Left lung (tissue), 10 donors: ENCODE results near the gene LDB2. TPM values are rescaled to one million over a fixed set of nuclear protein-coding genes. Genes with fewer than 3 reads are reported as not detected.

Source experiments
- ATAC-seq: fragments of 200-7000 bp; cut with Tn5 transposase; one replicate; pipeline ENCODE4 v1.9.1; 2020; ENCODE audit warnings: moderate library complexity
- DNase-seq, 4 donors: peaks; one replicate each; pipeline ENCODE4 v3.0.0-alpha.2; 2013 to 2020
- H3K27ac ChIP-seq, 2 donors: fragments of 200-600 bp; sonication (generic) in 1 of 2; one replicate each; pipeline versions ENCODE4 v1.5.0 to v1.8.0; 2020 to 2021
- H3K27me3 ChIP-seq, 2 donors: fragments of 200-600 bp; sonication (generic) in 1 of 2; one replicate each; pipeline versions ENCODE4 v1.5.0 to v1.8.0; 2020 to 2021
- H3K36me3 ChIP-seq, 2 donors: fragments of 200-600 bp; sonication (generic) in 1 of 2; one replicate each; pipeline versions ENCODE4 v1.5.0 to v1.8.0; 2020 to 2021
- H3K4me1 ChIP-seq, 2 donors: fragments of 200-600 bp; one replicate each; pipeline ENCODE4 v1.8.0; 2021
- H3K4me3 ChIP-seq, 2 donors: fragments of 200-600 bp; sonication (generic) in 1 of 2; one replicate each; pipeline versions ENCODE4 v1.5.0 to v1.8.0; 2020 to 2021; ENCODE audit warnings: mild to moderate bottlenecking in 1 of 2
- H3K9me3 ChIP-seq, 2 donors: fragments of 200-600 bp; sonication (generic) in 1 of 2; one replicate each; pipeline versions ENCODE4 v1.5.0 to v1.8.0; 2020 to 2021
- CTCF ChIP-seq, 2 donors: fragments of 200-600 bp; sonication (generic) in 1 of 2; IDR thresholded peaks; one replicate each; pipeline versions ENCODE4 v1.5.0 to v1.8.0; 2021; ENCODE audit warnings: antibody characterized with exemption in 2 of 2
- intact Hi-C, 2 donors: fragments of 100-400 bp; cut with DNase I; formaldehyde crosslinking; loops; one replicate each; pipeline versions ENCODE4 v1.11.2 to v1.14.2; 2022
- polyA plus RNA-seq, 6 donors: library from polyadenylated mRNA; unstranded; fragments of 120-200 nt; gene quantifications; one replicate each; pipeline ENCODE4 v1.2.1, GENCODE V29; 2013; ENCODE audit not compliant: insufficient read length in 6 of 6
- total RNA-seq, 2 donors: library from RNA; stranded (reverse); fragmentation: NEBNext Ultra II Directional; extraction: Animal tissue kit (Norgen Biotek cat#: 25700); gene quantifications; one replicate each; pipeline ENCODE4 v1.2.1, GENCODE V29; 2021
- donor health status: DM: no; HTN: yes; CAD: no.
- donor health status: DM: no; HTN: no; CAD: no.

LDB2 gene
- total and polyA plus RNA-seq, 8 donors: 37.7 to 97.0 (median 78.5) TPM

DNA sequence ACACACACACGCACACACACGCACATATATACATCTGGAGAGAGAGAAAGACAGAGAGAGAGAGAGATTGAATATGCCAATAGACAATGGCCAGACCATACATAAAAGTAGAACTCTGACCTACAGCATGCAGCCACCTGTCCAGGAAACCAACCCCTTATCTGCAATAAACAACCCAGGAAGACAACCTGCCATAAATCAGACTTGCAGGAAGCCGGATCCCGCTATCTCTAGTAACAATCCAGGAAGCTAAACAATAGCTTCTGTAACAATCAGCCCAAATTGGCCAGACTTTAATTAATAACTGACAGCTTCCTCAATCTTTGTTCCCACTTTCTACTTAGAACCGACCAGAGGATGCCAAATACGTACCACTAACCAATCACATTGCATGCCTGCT, 173.2 kb downstream of the LDB2 start:
- no peak for ATAC-seq
- intact Hi-C loops: no loop called here
- H3K4me3 ChIP-seq: no peak overlapping the region
- H3K36me3 ChIP-seq: no peaks in the 10 kb centered on the region
- no peak for DNase-seq
- peaks cover 0 to 4% of the 10 kb centered on the region in 2 donors for H3K4me1 ChIP-seq
- H3K27ac ChIP-seq: no peak overlapping the region
- no peaks in the 10 kb centered on the region for H3K27me3 ChIP-seq
- H3K9me3 ChIP-seq: peaks cover 0 to 12% of the 10 kb centered on the region in 2 donors
- no peak for TF ChIP-seq CTCF (IDR thresholded peaks at IDR 0.05)

- no peak for ATAC-seq
- TF ChIP-seq CTCF (IDR thresholded peaks at IDR 0.05): no peak
- no peaks in the 10 kb centered on the region for H3K36me3 ChIP-seq
- peak overlapping the region in 1 of 2 donors; percentile 50 for H3K27ac ChIP-seq
- no peak for DNase-seq
- H3K4me1 ChIP-seq: peaks cover 0 to 4% of the 10 kb centered on the region in 2 donors
- H3K27me3 ChIP-seq: no peaks in the 10 kb centered on the region
- intact Hi-C loops: no loop called here
- H3K9me3 ChIP-seq: peaks cover 0 to 12% of the 10 kb centered on the region in 2 donors
- H3K4me3 ChIP-seq: no peak overlapping the region
Measured at GRCh38 chr4:16722416-16722815, 176.0 kb downstream of the LDB2 start.

GRCh38 chr4:16721613-16722291, 176.7 kb downstream of the LDB2 start:
- intact Hi-C loops: no loop called here
- no peak overlapping the region for H3K4me3 ChIP-seq
- H3K27me3 ChIP-seq: no peaks in the 10 kb centered on the region
- no peaks in the 10 kb centered on the region for H3K36me3 ChIP-seq
- DNase-seq (peak in 2 of 4 donors; percentile 8 to 32), ATAC-seq (peak; percentile 71)
- peaks cover 0 to 12% of the 10 kb centered on the region in 2 donors for H3K9me3 ChIP-seq
- peak overlapping the region; percentile 37 to 50 for H3K27ac ChIP-seq
- no peak for TF ChIP-seq CTCF (IDR thresholded peaks at IDR 0.05)
- peaks cover 0 to 4% of the 10 kb centered on the region in 2 donors for H3K4me1 ChIP-seq

DNA sequence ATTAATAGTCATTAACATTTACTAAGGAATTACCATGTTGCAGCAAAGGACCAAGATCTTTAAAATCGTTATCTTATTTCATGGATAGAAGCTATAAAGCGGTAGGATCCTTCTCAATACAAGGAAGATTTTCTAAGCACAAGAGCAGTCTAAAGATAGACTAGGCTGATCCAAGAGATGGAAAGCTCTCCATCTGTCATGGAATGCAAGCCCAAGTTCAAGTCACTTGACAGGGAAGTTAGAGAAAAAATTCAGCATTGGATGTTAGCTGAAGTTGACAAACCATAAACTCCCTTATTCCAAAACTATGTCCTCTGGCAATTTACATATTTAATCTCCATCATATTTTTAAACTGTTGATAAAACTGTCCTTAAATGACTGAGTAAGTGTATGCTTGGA, 177.7 kb downstream of the LDB2 start:
- H3K27ac ChIP-seq: no peak overlapping the region
- ATAC-seq: no peak

More for the DNA sequence above, 177.7 kb downstream of the LDB2 start:
- Histone ChIP-seq H3K27me3 (no peaks in the 10 kb centered on the region), H3K4me1 (peaks cover 0 to 4% of the 10 kb centered on the region in 2 donors), H3K4me3 (no peak overlapping the region), H3K9me3 (peaks cover 0 to 12% of the 10 kb centered on the region in 2 donors), H3K36me3 (no peaks in the 10 kb centered on the region)
- intact Hi-C loops: no loop called here
- TF ChIP-seq CTCF (IDR thresholded peaks at IDR 0.05): no peak
- no peak for DNase-seq
